GM19467 (cell line): ENCODE results near the gene PRCC.

Experiments
- ATAC-seq: cut with Tn5 transposase; IDR thresholded peaks from one replicate; pipeline ENCODE4 v1.9.1; 2021; ENCODE audit warnings: mild to moderate bottlenecking, moderate library complexity; ENCODE audit not compliant: unreplicated experiment

PRCC gene

DNA sequence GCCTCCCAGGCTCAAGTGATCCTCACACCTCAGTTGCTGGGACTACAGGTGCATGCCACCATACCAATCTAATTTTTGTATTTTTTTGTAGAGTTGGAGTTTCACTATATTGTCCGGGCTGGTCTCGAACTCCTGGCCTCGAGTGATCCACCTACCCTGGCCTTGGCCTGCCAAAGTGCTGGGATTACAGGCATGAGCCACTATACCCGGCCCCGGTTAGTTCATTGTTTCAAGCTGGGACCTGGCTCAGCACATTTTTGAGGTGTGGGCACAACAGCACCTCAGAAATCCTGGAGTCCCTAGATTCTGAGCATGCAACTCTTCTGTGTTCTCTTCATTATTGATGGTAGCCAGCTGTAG, 28.0 kb downstream of the PRCC start:
- no peak for ATAC-seq

- no peak for ATAC-seq
These were observed 28.5 kb downstream of the PRCC start for GRCh38 chr1:156795787-156796186.

DNA sequence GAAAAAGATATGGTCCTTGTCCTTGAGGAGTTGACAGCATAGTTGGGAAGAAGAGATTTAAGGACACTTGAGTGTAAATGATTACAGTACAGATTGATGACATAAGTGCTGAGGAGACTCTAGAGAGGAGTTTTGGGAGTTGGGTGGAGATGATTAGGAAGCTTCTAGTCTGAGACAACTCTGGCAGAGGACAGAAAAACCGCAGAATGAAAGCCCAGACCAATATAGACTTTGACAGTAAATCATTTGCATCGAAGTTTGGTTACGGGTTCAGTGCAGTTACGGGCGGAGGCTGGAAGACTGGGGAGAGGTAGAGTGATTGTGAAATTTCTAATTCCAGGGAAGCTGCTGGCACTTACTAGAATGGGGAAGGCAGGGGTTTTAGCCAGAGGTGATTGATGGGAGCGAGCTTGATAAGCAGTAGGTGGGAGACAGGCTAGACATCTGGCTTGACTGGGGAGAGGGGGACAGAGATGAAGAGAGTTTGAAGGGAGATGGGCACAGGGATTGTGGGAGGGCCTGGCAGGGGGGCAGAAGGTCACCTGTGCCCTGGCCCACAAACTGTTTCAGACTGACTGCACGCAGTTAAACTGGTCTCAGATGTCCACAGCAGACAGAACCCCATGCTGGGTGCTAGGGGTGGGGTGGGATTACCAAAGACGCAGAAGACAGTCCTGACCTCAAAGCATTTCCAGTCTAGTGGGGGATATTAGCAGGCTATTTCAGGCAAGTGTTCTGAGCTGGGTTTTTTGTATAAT, 29.2 kb downstream of the PRCC start:
- ATAC-seq: no peak

GRCh38 chr1:156797212-156797871, 30.0 kb downstream of the PRCC start:
- no peak for ATAC-seq

DNA sequence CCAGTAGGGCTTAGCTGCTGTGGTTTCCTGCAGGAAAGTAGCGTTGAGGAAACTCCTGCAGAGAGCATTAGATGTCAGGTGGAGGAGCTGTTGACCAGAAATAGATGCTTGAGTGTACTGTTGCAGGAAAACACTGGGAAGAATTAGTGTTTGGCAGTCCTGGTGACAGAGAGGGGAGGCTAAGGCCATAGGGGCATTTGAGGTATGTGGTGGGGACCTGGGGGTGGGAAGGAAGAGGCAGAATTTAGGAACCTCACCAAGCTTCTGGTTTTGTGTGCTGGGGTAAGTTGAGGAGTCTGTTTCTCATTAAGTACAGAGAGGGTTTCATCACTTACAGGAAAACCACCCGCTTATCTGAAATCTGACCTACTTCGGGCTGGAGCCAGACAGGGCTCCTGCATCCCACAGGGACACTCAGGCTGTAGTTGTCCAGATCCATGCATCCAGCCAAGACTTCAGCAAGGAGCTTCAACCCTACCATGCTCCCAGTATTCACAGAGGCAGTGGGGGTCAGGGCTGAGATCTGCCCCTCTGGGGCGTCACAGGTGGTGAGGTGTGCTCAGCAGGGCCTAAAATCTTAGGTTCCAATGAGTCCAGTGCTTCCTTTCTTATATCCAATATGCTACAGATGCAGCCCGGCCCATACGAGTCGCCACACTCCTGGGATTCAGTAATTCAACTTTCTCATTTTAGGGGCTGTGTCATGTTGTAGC, 34.2 kb downstream of the PRCC start:
- no peak for ATAC-seq

DNA sequence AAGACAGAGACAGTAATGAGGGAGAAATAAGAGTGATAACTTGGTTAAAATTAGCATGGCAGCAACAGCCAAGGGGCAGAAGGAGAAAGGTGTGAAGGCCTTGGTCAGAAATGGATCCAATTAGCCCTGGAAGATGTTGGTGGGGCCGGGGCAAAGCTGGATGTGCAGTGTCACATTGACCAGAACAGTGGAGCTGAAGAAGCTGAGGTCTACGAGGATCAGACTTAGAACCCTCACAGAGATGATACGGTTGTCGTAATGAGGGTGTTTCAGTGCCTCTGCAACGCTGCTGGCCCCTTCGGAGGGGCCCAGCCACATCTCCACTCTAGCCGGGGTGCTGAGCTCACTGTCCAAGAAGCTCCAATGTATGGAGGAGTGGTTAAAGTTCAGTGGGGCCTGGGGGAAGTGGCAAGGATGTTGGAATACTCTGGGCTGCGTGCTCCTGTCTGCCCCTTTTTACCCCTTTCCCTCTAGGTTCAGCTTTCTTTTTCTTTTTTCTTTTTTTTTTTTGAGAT, 35.1 kb downstream of the PRCC start:
- ATAC-seq: no peak

- no peak for ATAC-seq
These were observed 35.9 kb downstream of the PRCC start for GRCh38 chr1:156803086-156803851.

DNA sequence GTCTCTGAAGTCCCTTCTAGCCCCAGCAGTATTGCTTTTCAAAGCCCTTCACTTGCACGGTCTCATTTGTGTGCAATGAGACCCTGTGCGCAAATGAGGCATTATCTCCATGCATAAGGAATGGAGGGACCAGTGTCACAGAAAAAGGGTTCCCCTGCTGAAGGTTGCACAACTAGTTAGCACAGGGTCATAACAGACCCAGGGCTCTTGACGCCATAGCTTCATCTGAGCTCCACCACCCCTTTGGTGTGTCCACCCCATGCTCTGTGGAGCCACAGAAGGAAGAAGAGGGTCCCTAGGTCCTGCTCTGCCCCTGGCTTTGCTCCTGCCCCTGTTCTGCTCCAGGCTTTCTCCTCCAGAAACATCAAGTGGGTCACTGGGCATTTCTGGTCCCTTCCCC, 36.7 kb downstream of the PRCC start:
- no peak for ATAC-seq

DNA sequence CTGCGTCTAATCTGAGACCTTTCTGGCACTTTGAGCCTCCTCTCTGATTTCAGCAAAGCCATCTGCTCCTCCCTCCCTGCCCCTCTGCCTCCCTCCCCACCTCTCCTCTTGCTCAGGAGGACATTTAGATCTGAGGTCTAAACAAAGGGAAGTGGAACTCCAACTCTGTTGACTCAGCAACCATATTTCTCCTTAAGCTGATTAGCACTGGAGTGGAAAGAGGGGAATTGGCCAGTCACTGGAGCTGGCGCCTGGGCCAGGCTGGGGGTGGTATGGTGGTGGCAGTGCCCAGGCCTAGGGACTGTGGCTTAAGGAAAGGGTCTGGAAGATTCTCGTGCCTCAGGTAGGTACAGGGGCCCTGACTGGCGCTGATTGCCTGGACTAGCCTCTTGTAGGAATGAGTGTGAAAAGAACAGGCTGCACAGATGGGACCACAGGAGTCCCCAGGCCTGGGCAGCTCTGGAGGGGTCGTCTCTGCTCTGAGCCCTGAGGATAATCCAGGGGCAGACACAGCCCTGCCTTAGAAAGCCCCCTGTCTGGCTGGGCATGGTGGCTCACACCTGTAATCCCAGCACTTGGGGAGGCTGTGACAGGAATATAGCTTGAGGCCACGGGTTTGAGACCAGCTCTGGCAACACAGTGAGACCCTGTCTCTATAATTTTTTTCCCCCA, 37.4 kb downstream of the PRCC start:
- no peak for ATAC-seq

DNA sequence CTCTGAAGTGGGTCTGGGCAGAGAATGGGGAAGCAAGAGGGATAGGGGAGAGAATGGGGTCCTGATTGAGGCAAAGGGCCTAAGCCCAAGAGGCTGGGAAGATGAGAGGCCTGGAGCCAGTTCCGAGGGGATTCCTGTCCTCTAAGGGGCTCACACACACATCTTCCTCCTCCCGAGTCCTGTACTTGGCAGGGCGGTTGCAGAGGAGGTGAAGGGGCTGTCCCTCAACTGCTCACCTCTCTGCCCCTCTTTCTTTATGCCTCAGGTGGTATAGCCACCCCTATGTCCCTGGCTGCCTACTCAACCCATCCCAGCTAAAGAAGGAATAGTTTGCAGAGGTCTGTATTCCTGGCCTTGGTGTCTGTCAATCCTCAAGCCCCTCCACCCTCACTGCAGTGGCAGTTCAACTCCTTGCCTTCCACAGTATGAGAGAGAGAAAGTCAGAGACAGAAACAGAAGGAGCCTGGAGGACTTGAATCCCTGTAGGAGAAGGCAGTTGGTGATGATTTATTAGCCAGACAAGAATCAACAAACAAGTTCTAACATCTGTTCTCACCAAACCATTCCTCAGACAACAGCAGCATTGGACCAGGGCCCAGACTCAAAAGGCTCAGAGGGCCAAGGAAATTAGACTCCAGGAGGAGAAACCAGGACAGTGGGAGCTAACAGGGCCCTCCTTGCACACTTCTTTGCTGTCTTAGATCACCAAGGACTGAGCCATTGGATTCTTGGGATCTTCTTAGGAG, 38.6 kb downstream of the PRCC start:
- no peak for ATAC-seq

DNA sequence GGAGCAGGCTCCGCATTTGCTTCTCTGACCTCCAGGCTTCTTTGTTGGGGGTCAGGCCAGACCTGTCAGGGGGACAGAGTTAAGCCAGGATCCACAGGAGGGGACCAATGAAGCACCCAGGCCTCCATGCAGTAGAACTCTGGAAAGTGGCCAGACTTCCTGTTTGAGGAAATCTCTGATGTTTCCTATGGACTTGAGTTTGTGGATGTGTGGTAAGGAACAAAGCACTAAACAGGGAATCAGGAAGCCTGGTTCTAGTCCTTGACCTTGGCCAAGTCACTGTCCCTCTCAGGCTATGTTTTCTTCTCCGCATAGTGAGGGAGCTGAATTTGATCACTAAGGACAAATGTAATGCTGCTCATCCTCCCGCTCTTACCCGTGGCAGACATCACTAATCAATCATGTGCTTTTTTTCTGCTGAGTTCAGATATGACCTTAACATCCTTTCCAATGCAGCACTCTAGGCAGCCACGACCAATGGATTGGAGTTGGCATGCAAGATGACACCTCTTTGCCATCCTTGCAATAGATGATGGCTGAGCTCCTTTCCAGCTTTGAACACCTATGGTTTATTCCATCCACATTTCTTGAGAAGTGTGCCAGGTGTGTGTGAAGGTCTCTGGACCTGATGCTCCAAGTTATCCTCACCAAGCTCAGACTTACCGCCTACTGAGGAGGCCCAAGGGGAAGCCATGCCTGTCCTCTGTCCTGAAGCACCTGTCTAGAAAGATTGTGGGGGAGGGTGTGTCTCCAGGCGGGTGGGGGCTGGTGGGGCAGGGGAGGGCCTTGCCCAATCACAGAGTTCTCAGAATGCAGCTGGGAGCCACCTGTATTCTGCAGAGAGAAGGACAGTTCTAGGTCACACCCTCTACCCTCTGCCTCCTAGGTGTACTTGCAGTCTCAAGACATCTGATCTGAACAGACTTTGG, 39.4 kb downstream of the PRCC start:
- no peak for ATAC-seq

DNA sequence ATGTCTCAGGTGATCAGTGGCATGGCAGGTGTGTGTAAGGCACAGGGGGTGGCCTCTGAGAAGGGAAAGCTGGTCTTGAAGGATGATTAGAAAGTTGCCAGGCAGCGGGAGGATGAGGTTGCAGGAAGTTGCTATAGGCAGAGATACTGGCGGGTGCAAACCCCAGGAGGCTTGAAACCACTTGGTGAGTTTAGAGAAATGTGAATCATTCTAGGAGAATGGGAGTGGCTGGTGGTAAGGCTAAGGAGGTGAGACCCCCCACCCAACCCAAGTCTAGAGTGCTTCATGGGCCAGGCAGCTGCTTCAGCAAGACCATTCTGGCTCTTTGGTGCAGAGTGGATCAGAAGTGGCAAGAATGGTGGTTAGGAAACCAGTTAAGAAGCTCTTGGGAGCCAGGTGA, 40.3 kb downstream of the PRCC start:
- no peak for ATAC-seq

- ATAC-seq: no peak
These were observed 41.1 kb downstream of the PRCC start for GRCh38 chr1:156808186-156809030.

- no peak for ATAC-seq
These were observed 41.9 kb downstream of the PRCC start for GRCh38 chr1:156809281-156809680.

- no peak for ATAC-seq
These were observed 42.5 kb downstream of the PRCC start for GRCh38 chr1:156809711-156810366.

- ATAC-seq: no peak
These were observed 43.8 kb downstream of the PRCC start for GRCh38 chr1:156811168-156811567.

GRCh38 chr1:156812293-156812990, 45.1 kb downstream of the PRCC start:
- ATAC-seq: no peak
